Left cardiac atrium (tissue), 4 donors: ENCODE data around the gene TMCC1. TPM values are rescaled to one million over a fixed set of nuclear protein-coding genes. Genes with fewer than 3 reads are reported as not detected.
A peak's percentile ranks its signal among the peaks of the same experiment; 100 is the strongest.
"Not testable (repeated sequence)": the region's sequence is repeated elsewhere in the genome, so short reads cannot be mapped to it uniquely, and the experiment has no call there.

ENCODE experiments used
- ATAC-seq, 2 donors: fragments of 200-7000 bp; cut with Tn5 transposase; one replicate each; pipeline ENCODE4 v1.9.1; 2020; ENCODE audit warnings: mild to moderate bottlenecking in 2 of 2, moderate library complexity in 2 of 2
- DNase-seq: peaks from one replicate; pipeline ENCODE4 v3.0.0-alpha.2; 2020
- intact Hi-C, 2 donors: fragments of 100-400 bp; cut with DNase I; formaldehyde crosslinking; loops; one replicate each; pipeline versions ENCODE4 v1.14.1 to v1.15.1; 2022 to 2023
- total RNA-seq, 2 donors: library from RNA; stranded (reverse); fragmentation: NEBNext Ultra II Directional; extraction: Animal tissue kit (Norgen Biotek cat#: 25700); gene quantifications; one replicate each; pipeline ENCODE4 v1.2.1, GENCODE V29; 2021
- donor health status: DM: no; HTN: yes; CAD: no.
- donor health status: DM: no; HTN: yes; CAD: no; lungs with severe emphysema.
- donor health status: DM: yes; HTN: yes; CAD: no.
- donor health status: Dilated cardiomyopathy.

TMCC1 gene
- total RNA-seq, 2 donors from 2014 or later, result 30.0 to 34.2 TPM

DNA sequence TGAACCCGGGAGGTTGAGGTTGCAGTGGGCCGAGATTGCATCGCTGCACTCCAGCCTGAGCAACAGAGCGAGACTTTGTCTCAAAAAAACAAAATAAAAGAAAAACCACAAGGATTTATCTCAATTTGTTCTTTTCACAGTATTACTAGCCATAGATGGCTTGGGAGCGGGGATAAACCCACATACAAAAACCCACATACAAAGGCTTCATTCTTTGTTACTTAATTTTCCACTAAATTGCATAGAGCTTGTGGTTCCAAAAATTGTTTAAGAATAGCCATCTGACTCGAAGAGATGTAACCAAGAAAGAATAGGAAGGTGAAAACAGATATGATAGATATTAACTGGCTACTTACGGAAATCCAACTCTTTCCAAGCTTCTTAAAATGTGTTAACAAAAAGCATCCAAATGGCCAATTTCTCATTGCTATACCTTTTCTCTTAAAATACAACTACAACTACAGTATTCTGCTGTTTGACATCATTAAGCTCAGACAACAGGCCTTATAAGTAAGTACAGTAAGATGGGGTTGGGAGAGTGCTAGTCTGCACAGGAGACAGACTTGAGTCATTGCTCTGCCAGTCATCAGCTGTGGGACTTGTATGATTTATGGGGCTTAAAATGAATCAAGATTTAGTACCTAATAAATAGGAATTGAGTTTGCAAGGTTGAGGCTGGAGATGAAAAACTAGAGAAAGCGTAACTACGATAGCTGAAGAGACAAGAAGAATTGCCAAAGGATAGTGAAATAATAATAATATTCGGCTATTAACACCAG is 190.4 kb downstream of the TMCC1 start:
- ATAC-seq (no peak), DNase-seq (no peak)
- intact Hi-C loops, result no loop called here

- DNase-seq (no peak), ATAC-seq (no peak)
- intact Hi-C loops, result no loop called here
Measured at GRCh38 chr3:129701161-129701560, 192.3 kb downstream of the TMCC1 start.

- no peak for DNase-seq
- no peak for ATAC-seq
- intact Hi-C loops, result no loop called here
Measured at GRCh38 chr3:129699612-129700011, 193.9 kb downstream of the TMCC1 start.

DNA sequence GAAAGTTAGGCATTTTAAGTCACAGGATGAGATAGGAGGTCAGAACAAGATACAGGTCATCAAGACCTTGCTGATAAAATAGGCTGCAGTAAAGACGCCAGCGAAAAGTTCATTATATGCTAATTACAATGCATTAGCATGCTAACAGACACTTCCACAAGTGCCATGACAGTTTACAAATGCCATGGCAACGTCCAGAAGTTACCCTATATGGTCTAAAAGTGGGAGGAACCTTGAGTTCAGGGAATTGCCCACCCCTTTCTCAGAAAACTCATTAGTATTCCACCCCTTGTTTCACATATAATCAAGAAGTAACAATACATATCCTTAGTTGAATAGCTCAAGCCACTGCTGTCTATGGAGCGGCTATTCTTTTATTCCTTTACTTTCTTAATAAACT is 194.3 kb downstream of the TMCC1 start:
- intact Hi-C loops, result no loop called here
- ATAC-seq (no peak), DNase-seq (no peak)

DNA sequence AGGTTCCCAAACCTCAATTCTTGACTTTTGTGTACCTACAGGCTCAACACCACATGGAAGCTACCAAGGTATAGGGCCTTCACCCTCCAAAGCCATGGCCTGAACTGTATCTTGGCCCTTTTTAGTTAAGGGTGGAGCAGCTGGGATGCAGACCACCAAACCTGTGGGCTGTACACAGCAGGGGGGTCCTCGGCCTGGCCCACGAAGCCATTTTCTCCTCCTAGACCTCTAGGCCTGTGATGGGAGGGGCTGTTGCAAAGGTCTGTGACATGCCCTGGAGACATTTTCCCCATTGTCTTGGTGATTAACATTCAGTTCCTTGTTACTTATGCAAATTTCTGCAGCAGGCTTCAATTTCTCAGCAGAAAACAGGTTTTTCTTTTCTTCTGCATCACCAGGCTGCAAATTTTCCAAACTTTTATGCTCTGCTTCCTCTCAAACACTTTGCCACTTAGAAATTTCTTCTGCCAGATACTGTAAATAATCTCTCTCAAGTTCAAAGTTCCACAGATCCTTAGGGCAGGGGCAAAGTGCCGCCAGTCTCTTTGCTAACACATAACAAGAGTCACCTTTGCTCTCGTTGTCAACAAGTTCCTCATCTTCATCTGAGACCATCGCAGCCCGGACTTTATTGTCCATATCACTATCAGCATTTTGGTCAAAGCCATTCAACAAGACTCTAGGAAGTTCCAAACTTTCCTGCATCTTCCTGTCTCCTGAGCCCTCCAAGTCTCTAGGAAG is 196.1 kb downstream of the TMCC1 start:
- intact Hi-C loops, result no loop called here
- no peak for DNase-seq
- no peak for ATAC-seq

- ATAC-seq, DNase-seq, intact Hi-C loops: not testable (repeated sequence)
Measured at GRCh38 chr3:129696430-129696829, 197.1 kb downstream of the TMCC1 start.

DNA sequence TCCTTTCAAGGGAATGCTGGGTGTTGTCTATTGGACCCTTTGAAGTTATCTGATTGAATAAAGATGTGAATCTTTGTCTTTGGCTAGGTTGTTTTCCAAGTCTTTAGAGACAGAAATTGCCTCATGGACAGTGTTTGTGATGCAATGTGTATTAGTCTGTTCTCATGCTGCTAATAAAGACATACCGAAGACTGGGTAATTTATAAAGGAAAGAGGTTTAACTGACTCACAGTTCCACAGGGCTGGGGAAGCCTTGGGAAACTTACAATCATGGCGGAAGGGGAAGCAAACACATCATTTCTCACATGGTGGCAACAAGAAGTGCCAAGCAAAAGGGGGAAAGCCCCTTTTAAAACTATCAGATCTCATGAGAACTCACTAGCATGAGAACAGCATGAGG is 198.3 kb downstream of the TMCC1 start:
- ATAC-seq (no peak), DNase-seq (no peak)
- intact Hi-C loops, result no loop called here

DNA sequence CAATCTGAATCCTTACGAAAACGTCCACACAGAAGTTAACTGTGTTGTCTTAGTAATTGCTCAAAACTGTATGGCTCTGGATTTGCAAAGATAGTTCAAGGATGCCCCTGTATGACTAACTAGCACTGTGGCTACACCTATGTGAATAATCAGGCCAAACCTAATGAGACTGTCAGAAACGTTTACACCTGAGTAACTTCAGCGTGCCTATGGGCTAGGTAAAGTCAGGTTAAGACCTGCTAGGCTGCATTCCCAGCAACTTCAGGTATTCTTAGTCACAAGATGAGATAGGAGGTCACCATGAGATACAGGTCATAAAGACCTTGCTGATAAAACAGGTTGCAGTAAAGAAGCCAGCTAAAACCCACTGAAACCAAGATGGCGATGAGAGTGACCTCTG is 199.3 kb downstream of the TMCC1 start:
- DNase-seq (no peak), ATAC-seq (no peak)
- intact Hi-C loops, result no loop called here

DNA sequence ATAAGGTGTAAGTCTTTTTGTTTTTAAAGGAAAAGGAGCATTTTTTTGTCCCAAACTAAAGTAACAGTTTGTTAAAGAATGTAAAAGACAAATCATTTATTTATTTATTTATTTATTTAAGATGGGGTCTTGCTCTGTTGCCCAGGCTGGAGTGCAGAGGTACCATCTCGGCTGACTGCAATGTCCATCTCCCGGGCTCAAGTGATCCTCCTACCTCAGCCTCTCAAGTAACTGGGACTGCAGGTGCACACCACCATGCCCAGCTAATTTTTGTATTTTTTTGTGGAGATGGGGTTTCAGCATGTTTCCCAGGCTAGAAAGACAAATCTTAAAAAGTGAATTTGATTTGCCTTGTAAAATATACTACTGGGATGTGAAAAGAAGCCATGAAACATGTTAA is 200.8 kb downstream of the TMCC1 start:
- ATAC-seq (no peak), DNase-seq (no peak)
- intact Hi-C loops, result no loop called here

DNA sequence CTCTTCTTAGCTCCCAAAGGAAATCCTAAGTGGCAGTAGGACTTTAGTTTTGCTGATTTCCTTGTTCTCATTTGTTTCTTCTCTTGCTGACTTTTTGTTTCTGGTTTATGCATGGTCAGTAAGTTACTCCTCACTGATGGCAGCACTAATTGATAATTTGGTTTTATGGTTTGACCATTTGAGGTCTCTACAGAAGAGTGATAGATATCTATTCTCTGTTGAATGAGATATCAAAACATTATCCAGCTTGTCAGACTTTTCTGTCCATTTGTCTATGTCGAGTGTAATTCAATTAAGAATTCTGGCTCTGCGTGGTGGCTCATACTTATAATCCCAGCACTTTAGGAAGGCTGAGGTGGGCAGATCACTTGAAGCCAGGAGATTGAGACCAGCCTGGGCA is 202.5 kb downstream of the TMCC1 start:
- no peak for ATAC-seq
- intact Hi-C loops, result no loop called here
- DNase-seq, result no peak

DNA sequence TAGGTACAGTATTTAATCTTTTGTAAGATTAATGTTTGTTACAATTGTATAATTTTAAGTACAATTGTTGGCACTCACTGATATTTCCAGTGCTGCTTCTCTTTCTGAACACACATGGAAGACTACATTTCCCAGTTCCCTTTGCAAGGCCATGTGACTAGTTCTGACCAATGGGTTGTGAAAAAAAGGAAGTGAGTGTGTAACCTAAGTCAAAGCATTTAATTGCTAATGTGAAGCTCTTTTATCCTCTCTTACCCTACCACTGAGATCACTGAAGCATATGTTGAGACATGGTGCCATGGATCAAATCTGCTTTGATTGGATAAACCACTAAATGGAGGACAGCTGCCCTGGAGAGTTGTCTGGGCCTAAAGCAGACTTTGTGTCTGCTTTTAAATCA is 203.1 kb downstream of the TMCC1 start:
- DNase-seq (no peak), ATAC-seq (peak; percentile 62 to 69)
- intact Hi-C loops, result no loop called here

GRCh38 chr3:129689036-129689435 is 204.5 kb downstream of the TMCC1 start:
- intact Hi-C loops, result no loop called here
- no peak for ATAC-seq
- DNase-seq, result no peak

DNA sequence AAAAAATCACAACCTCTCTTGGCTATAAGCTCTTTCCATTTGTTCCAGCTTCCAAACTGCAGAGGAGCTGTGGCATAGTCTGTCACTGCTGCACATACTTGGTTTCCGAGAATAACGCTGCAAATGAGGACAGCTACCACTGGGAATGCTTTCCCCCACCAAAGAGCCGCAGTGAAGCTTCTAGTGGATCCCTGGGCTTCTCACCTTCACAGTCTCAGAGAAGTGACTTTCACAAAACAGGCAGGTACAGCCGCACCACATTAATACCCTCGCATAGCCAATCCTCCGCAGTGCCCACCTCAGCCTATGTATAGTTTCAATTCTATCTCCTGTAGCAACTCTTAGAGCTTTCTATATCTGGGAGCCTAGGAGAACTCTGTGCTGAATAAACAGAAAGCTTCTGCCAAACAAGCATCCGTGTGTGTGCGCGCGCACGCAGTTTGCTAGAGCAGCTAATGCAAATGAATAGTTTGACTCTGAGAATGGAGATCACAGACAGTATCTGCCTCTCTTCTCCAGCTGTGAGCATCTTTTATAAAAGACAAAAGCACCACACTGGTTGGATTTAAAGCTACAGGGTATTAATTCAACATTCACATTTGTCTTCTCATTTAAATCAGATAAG is 205.1 kb downstream of the TMCC1 start:
- peak; percentile 78 to 84 for ATAC-seq
- intact Hi-C loops, result no loop called here
- DNase-seq, result peak; percentile 83

GRCh38 chr3:129687586-129688125 is 205.9 kb downstream of the TMCC1 start:
- intact Hi-C loops, result no loop called here
- DNase-seq, result no peak
- no peak for ATAC-seq

- no peak for DNase-seq
- peak in 1 of 2 donors; percentile 44 for ATAC-seq
- intact Hi-C loops, result no loop called here
Measured at GRCh38 chr3:129686941-129687340, 206.6 kb downstream of the TMCC1 start.

DNA sequence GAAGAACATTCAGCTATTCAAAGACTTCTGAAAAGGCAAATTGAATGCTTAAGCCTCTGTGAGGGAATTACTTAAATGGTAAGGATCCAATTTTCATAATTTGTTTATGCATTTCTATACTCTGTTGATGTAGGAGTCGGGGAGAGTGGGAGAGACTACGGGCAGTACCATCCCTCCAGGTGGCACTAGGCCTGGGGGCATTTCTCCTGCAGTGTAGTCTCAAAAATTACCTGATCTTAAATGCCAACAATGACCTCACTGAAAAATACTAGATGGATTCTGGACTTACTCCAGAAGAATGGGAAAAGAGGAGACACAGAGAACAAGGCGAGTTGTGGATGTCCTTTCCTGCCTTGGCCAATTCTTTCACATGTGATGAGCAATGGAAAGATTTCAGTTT is 209.2 kb downstream of the TMCC1 start:
- ATAC-seq (no peak), DNase-seq (no peak)
- intact Hi-C loops, result no loop called here

DNA sequence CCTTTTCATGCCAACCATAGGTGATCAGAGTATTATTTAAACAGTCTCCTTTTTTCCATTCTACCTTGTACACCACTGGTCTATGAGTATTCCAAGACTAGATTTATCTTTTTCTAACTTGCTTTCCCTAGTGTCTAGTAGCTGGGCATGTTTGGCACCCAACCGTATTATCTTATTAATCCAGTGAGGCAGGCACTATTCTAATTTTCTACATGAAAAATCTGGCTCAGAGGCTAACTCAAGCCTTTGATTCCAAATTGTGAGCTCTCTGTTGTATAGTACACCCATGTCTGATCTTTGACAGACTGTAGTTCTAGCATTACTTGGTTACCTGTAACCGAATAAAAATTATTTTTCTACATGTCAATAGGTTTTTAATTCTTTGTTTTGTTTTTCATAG is 210.3 kb downstream of the TMCC1 start:
- DNase-seq, result no peak
- intact Hi-C loops, result no loop called here
- no peak for ATAC-seq

DNA sequence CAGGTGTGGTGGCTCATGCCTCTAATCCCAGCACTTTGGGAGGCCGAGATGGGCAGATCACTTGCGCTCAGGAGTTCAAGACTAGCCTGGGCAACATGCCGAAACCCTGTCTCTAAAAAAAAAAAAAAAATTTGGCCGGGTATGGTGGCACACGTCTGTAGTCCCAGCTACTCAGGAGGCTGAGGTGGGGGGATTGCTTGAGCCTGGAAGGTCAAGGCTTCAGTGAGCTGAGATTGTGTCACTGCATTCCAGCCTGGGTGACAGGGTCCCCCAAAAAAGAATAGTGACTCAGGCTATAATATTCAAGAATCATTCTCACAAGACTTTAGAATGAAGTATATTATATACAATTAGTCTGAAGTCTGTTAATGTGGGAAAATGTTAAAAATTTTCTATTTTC is 216.5 kb downstream of the TMCC1 start:
- DNase-seq (no peak), ATAC-seq (peak in 1 of 2 donors; percentile 24)

GRCh38 chr3:129674798-129675123 is 218.8 kb downstream of the TMCC1 start:
- intact Hi-C loops, ATAC-seq, DNase-seq: not testable (repeated sequence)

More for the DNA sequence above, 216.5 kb downstream of the TMCC1 start:
- intact Hi-C loops, result no loop called here
